Small intestine (tissue), 7 donors: ENCODE measurements around the gene EPB41. TPM values are rescaled to one million over a fixed set of nuclear protein-coding genes. Genes with fewer than 3 reads are reported as not detected.

Source experiments
- DNase-seq, 2 donors: peaks; one replicate each; pipeline versions ENCODE4 v3.0.0 to v3.0.0-alpha.2; 2013
- FAIRE-seq: peaks from 2 replicates; lab custom pipeline; 2012; peaks lifted over from hg19 to GRCh38; lab: Jason Lieb, UNC
- H3K27ac ChIP-seq, 3 donors: one replicate each; pipeline ENCODE4 v1.5.1; 2013; ENCODE audit warnings: low read length in 2 of 3, mild to moderate bottlenecking in 2 of 3, control low read depth in 1 of 3, inconsistent platforms in 1 of 3, low read depth in 1 of 3, moderate library complexity in 1 of 3
- H3K27me3 ChIP-seq, 3 donors: one replicate each; pipeline ENCODE4 v1.6.1; 2013; ENCODE audit warnings: low read length in 3 of 3, inconsistent platforms in 1 of 3; ENCODE audit not compliant: control insufficient read depth in 3 of 3, insufficient read depth in 3 of 3
- H3K36me3 ChIP-seq, 3 donors: one replicate each; pipeline ENCODE4 v1.6.1; 2013; ENCODE audit warnings: low read length in 3 of 3, inconsistent platforms in 1 of 3, low read depth in 1 of 3, mild to moderate bottlenecking in 1 of 3, moderate library complexity in 1 of 3; ENCODE audit not compliant: control insufficient read depth in 3 of 3, insufficient read depth in 2 of 3
- H3K4me1 ChIP-seq, 3 donors: one replicate each; pipeline ENCODE4 v1.6.1; 2013; ENCODE audit warnings: low read length in 2 of 3, inconsistent platforms in 1 of 3, low read depth in 1 of 3, mild to moderate bottlenecking in 1 of 3, moderate library complexity in 1 of 3; ENCODE audit not compliant: control insufficient read depth in 3 of 3, insufficient read depth in 2 of 3
- H3K4me3 ChIP-seq, 3 donors: one replicate each; pipeline ENCODE4 v1.5.1; 2013; ENCODE audit warnings: low read length in 3 of 3, control low read depth in 1 of 3, inconsistent platforms in 1 of 3, low read depth in 1 of 3, mild to moderate bottlenecking in 1 of 3, moderate library complexity in 1 of 3
- H3K9me3 ChIP-seq, 2 donors: one replicate each; pipeline ENCODE4 v1.6.1; 2013; ENCODE audit warnings: low read depth in 1 of 2, low read length in 1 of 2; ENCODE audit not compliant: control insufficient read depth in 2 of 2, insufficient read depth in 1 of 2
- WGBS, 3 donors: extraction: QIAGEN DNeasy Blood & Tissue Kit; methylation state at CpG; one replicate each; pipeline ENCODE4 v1.1.7; 2013; 5-methylcytosine and 5-hydroxymethylcytosine counted together
- polyA plus RNA-seq, 4 donors: library from polyadenylated mRNA; stranded (reverse) in 3 of 4; unstranded in 1 of 4; fragments of 200-250 nt in 3 of 4; fragments of 120-200 nt in 1 of 4; gene quantifications; one replicate each; pipeline versions ENCODE4 v1.2.1 to v1.2.3, GENCODE V29; 2013
- donor health status: healthy with polysubstance abuse.
- donor health status: control.
- donor health status: control.
- donor health status: Bipolar disorder and iron deficiency.
- donor health status: healthy.

EPB41 gene
- polyA plus RNA-seq, 4 donors, result 14.9 to 77.9 (median 20.5) TPM

- no peak overlapping the region for H3K27ac ChIP-seq
- H3K4me3 ChIP-seq, result no peak overlapping the region
- DNase-seq (no peak), FAIRE-seq (no peak)
- H3K36me3 ChIP-seq, result peaks cover 0 to 5% (median 0%) of the 10 kb centered on the region in 3 donors
- H3K4me1 ChIP-seq, result peaks cover 0 to 4% (median 0%) of the 10 kb centered on the region in 3 donors
- WGBS, 3 donors, result 98 to 100% (median 100%) methylated on average over 2 of the region's 2 CpGs
- peaks cover 0 to 3% of the 10 kb centered on the region in 2 donors for H3K9me3 ChIP-seq
- H3K27me3 ChIP-seq, result no peaks in the 10 kb centered on the region
These were observed 5.2 kb upstream of the EPB41 start for GRCh38 chr1:28909198-28909597.

- WGBS, 3 donors, result 89 to 91% (median 90%) methylated on average over 7 of the region's 7 CpGs
- H3K4me3 ChIP-seq, result no peak overlapping the region
- no peak overlapping the region for H3K27ac ChIP-seq
- no peaks in the 10 kb centered on the region for H3K27me3 ChIP-seq
- H3K36me3 ChIP-seq, result peaks cover 0 to 3% (median 0%) of the 10 kb centered on the region in 3 donors
- no peaks in the 10 kb centered on the region for H3K9me3 ChIP-seq
- FAIRE-seq (no peak), DNase-seq (no peak)
- peaks cover 0 to 4% (median 0%) of the 10 kb centered on the region in 3 donors for H3K4me1 ChIP-seq
These were observed 3.8 kb upstream of the EPB41 start for GRCh38 chr1:28910379-28911115.

GRCh38 chr1:28913786-28914227, 562 bp upstream of the EPB41 start:
- FAIRE-seq (no peak), DNase-seq (no peak)
- no peaks in the 10 kb centered on the region for H3K9me3 ChIP-seq
- H3K36me3 ChIP-seq, result no peaks in the 10 kb centered on the region
- H3K27me3 ChIP-seq, result no peaks in the 10 kb centered on the region
- peak overlapping the region; percentile 25 to 91 (median 70) for H3K4me3 ChIP-seq
- peak overlapping the region in 1 of 3 donors; percentile 64 for H3K27ac ChIP-seq
- WGBS, 3 donors, result 32 to 34% (median 33%) methylated on average over 9 to 10 of the region's 10 CpGs
- peaks cover 0 to 4% (median 0%) of the 10 kb centered on the region in 3 donors for H3K4me1 ChIP-seq

- WGBS, 3 donors, result 0 to 4% (median 3%) methylated on average over 30 to 32 of the region's 32 CpGs
- H3K27ac ChIP-seq, result peak overlapping the region in 2 of 3 donors; percentile 13 to 57
- FAIRE-seq, result no peak
These were observed 894 bp downstream of the EPB41 start for GRCh38 chr1:28915031-28915895.

GRCh38 chr1:28917757-28918118, 3.4 kb downstream of the EPB41 start:
- H3K9me3 ChIP-seq, result no peaks in the 10 kb centered on the region
- H3K4me3 ChIP-seq, result no peak overlapping the region
- no peak for FAIRE-seq
- no peak for DNase-seq
- WGBS, 3 donors, result 73 to 77% (median 75%) methylated on average over 2 of the region's 2 CpGs
- H3K27ac ChIP-seq, result no peak overlapping the region
- no peaks in the 10 kb centered on the region for H3K27me3 ChIP-seq
- H3K4me1 ChIP-seq, result peaks cover 0 to 4% (median 0%) of the 10 kb centered on the region in 3 donors
- no peaks in the 10 kb centered on the region for H3K36me3 ChIP-seq

More at GRCh38 chr1:28915031-28915895, 894 bp downstream of the EPB41 start:
- Histone ChIP-seq H3K27me3 (no peaks in the 10 kb centered on the region), H3K36me3 (no peaks in the 10 kb centered on the region), H3K4me3 (peak overlapping the region; percentile 70 to 91 (median 78)), H3K9me3 (no peaks in the 10 kb centered on the region), H3K4me1 (peaks cover 0 to 4% (median 0%) of the 10 kb centered on the region in 3 donors)
- peak; percentile 51 to 84 for DNase-seq

- FAIRE-seq, result no peak
- WGBS, 3 donors, result 81 to 93% (median 86%) methylated on average over 3 of the region's 3 CpGs
These were observed 7.0 kb downstream of the EPB41 start for GRCh38 chr1:28921286-28921869.

GRCh38 chr1:28925350-28925891, 11.1 kb downstream of the EPB41 start:
- H3K4me3 ChIP-seq, result no peak overlapping the region
- no peaks in the 10 kb centered on the region for H3K36me3 ChIP-seq
- H3K27ac ChIP-seq, result peak overlapping the region in 1 of 3 donors; percentile 12
- H3K27me3 ChIP-seq, result no peaks in the 10 kb centered on the region
- WGBS, 3 donors, result 98 to 100% (median 98%) methylated on average over 4 of the region's 4 CpGs
- H3K9me3 ChIP-seq, result no peaks in the 10 kb centered on the region
- DNase-seq (no peak), FAIRE-seq (no peak)
- H3K4me1 ChIP-seq, result peaks cover 7 to 25% (median 8%) of the 10 kb centered on the region in 3 donors

More at GRCh38 chr1:28921286-28921869, 7.0 kb downstream of the EPB41 start:
- Histone ChIP-seq H3K27me3 (no peaks in the 10 kb centered on the region), H3K36me3 (no peaks in the 10 kb centered on the region), H3K4me1 (peaks cover 1 to 3% (median 1%) of the 10 kb centered on the region in 3 donors), H3K27ac (no peak overlapping the region), H3K9me3 (no peaks in the 10 kb centered on the region), H3K4me3 (no peak overlapping the region)
- DNase-seq, result no peak
